ENCODE measurements around the gene RNF182. TPM values are rescaled to one million over a fixed set of nuclear protein-coding genes. Genes with fewer than 3 reads are reported as not detected.

Gene RNF182
- total and polyA plus RNA-seq, 9 of the 15 experiments (the other 6 are each of a cell fraction or from before 2014, with no cell fraction given), result 12.8 to 22.8 (median 17.5) TPM

DNA sequence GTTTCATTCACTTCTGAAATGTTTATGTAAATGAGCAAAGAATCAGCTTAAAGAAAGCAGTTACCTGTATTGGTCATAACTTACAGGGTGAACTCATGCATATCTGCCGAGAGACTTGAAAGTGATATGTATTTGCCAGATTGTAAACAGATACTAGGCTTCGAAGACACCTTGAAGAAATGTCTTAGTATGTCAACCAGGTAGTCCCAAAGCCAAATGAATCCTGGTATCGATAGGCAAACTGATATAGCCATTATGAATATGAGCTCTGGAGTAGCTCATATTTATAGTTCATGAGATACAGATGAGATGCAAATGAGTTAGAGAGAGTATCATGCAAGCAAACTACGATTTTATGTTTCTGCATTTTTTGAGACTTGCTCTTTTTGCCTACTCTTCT is 55.8 kb downstream of the RNF182 start (continued):
- peak; percentile 44; the same call in 1 of the 2 replicates for TF ChIP-seq SP1 (CRISPR knock-in tag; IDR thresholded peaks at IDR 0.05)
- TF ChIP-seq, protein P1, sequence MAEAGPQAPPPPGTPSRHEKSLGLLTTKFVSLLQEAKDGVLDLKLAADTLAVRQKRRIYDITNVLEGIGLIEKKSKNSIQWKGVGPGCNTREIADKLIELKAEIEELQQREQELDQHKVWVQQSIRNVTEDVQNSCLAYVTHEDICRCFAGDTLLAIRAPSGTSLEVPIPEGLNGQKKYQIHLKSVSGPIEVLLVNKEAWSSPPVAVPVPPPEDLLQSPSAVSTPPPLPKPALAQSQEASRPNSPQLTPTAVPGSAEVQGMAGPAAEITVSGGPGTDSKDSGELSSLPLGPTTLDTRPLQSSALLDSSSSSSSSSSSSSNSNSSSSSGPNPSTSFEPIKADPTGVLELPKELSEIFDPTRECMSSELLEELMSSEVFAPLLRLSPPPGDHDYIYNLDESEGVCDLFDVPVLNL (CRISPR knock-in tag; IDR thresholded peaks at IDR 0.05; ENCODE audit: low read depth), result no peak
- TF ChIP-seq ZNF354B (CRISPR knock-in tag; IDR thresholded peaks at IDR 0.05), result no peak
- TF ChIP-seq, protein P2, sequence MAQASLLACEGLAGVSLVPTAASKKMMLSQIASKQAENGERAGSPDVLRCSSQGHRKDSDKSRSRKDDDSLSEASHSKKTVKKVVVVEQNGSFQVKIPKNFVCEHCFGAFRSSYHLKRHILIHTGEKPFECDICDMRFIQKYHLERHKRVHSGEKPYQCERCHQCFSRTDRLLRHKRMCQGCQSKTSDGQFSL (CRISPR knock-in tag; IDR thresholded peaks at IDR 0.05), result no peak
- TF ChIP-seq, protein P2 (tag; IDR thresholded peaks at IDR 0.05), result peak in 1 of 2 experiments; percentile 61; a peak in 1 of 4 replicates
- peak; percentile 55; the same call in 1 of the 2 replicates for TF ChIP-seq ZEB2 (IDR thresholded peaks at IDR 0.05)
- TF ChIP-seq GTF2F1 (IDR thresholded peaks at IDR 0.05; ENCODE audit: low read depth, low read length), result no peak
- no peak for TF ChIP-seq HDAC3 (IDR thresholded peaks at IDR 0.05; ENCODE audit: borderline replicate concordance, partially characterized antibody)
- no peak for TF ChIP-seq YBX1 (IDR thresholded peaks at IDR 0.05)
- TF ChIP-seq, protein P3, sequence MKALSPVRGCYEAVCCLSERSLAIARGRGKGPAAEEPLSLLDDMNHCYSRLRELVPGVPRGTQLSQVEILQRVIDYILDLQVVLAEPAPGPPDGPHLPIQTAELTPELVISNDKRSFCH (CRISPR knock-in tag; IDR thresholded peaks at IDR 0.05), result no peak
- TF ChIP-seq, protein P3 (tag; IDR thresholded peaks at IDR 0.05), result peak; percentile 64; the same call in 1 of the 2 replicates
- TF ChIP-seq SMAD3 (CRISPR knock-in tag; conservative IDR thresholded peaks at IDR 0.05), result 0 out of 2 replicates have a peak, but pooled peaks have one; percentile 55
- TF ChIP-seq DMBX1 (CRISPR knock-in tag; IDR thresholded peaks at IDR 0.05; ENCODE audit: borderline replicate concordance), result 0 out of 2 replicates have a peak, but pooled peaks have one; percentile 11
- TF ChIP-seq NR4A1 (CRISPR knock-in tag; IDR thresholded peaks at IDR 0.05), result no peak
- TF ChIP-seq NR4A1 (tag; IDR thresholded peaks at IDR 0.05), result peak; percentile 78
- TF ChIP-seq KDM1A (IDR thresholded peaks at IDR 0.05), result 0 out of 4 replicates have a peak, but pooled peaks of 1 of the 2 experiments have one; percentile 5
- TF ChIP-seq FOXJ3 (CRISPR knock-in tag; IDR thresholded peaks at IDR 0.05), result no peak
- no peak for TF ChIP-seq HOXB6 (CRISPR knock-in tag; IDR thresholded peaks at IDR 0.05; ENCODE audit: borderline replicate concordance)
- TF ChIP-seq SAFB2 (IDR thresholded peaks at IDR 0.05; ENCODE audit: borderline replicate concordance, low read depth, low read length, severe bottlenecking), result no peak
- TF ChIP-seq L3MBTL2 (IDR thresholded peaks at IDR 0.05), result 0 out of 2 replicates have a peak, but pooled peaks have one; percentile 15
- TF ChIP-seq NR2F6 (CRISPR knock-in tag; IDR thresholded peaks at IDR 0.05), result no peak
- 0 out of 2 replicates have a peak, but pooled peaks have one; percentile 49 for TF ChIP-seq GATAD2B (IDR thresholded peaks at IDR 0.05; ENCODE audit: borderline replicate concordance)
- no peak for TF ChIP-seq EHMT2 (IDR thresholded peaks at IDR 0.05)
- TF ChIP-seq NCOA6 (IDR thresholded peaks at IDR 0.05), result no peak
- TF ChIP-seq, protein P4, sequence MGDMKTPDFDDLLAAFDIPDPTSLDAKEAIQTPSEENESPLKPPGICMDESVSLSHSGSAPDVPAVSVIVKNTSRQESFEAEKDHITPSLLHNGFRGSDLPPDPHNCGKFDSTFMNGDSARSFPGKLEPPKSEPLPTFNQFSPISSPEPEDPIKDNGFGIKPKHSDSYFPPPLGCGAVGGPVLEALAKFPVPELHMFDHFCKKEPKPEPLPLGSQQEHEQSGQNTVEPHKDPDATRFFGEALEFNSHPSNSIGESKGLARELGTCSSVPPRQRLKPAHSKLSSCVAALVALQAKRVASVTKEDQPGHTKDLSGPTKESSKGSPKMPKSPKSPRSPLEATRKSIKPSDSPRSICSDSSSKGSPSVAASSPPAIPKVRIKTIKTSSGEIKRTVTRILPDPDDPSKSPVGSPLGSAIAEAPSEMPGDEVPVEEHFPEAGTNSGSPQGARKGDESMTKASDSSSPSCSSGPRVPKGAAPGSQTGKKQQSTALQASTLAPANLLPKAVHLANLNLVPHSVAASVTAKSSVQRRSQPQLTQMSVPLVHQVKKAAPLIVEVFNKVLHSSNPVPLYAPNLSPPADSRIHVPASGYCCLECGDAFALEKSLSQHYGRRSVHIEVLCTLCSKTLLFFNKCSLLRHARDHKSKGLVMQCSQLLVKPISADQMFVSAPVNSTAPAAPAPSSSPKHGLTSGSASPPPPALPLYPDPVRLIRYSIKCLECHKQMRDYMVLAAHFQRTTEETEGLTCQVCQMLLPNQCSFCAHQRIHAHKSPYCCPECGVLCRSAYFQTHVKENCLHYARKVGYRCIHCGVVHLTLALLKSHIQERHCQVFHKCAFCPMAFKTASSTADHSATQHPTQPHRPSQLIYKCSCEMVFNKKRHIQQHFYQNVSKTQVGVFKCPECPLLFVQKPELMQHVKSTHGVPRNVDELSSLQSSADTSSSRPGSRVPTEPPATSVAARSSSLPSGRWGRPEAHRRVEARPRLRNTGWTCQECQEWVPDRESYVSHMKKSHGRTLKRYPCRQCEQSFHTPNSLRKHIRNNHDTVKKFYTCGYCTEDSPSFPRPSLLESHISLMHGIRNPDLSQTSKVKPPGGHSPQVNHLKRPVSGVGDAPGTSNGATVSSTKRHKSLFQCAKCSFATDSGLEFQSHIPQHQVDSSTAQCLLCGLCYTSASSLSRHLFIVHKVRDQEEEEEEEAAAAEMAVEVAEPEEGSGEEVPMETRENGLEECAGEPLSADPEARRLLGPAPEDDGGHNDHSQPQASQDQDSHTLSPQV (IDR thresholded peaks at IDR 0.05), result peak; percentile 89
